Measurements from ENCODE around the gene DET1.
"Not testable (repeated sequence)": the region's sequence is repeated elsewhere in the genome, so short reads cannot be mapped to it uniquely, and the experiment has no call there.

The DET1 gene

DNA sequence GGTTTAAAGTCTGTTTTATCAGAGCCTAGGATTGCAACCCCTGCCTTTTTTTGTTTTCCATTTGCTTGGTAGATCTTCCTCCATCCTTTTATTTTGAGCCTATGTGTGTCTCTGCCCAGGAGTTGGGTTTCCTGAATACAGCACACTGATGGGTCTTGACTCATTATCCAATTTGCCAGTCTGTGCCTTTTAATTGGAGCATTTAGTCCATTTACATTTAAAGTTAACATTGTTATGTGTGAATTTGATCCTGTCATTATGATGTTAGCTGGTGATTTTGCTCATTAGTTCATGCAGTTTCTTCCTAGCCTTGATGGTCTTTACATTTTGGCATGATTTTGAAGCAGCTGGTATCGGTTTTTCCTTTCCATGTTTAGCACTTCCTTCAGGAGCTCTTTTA lies 11.5 kb upstream of the DET1 start:
- H3K36me3 Mint-ChIP-seq (ENCODE audit: low read depth); H3K27ac Mint-ChIP-seq: not testable (repeated sequence)

GRCh38 chr15:88548009-88548408 lies 1.5 kb upstream of the DET1 start:
- H3K27me3 Mint-ChIP-seq (ENCODE audit: low read depth); H3K27ac Mint-ChIP-seq; DNase-seq (ENCODE audit: low spot score); H3K9me3 Mint-ChIP-seq; H3K36me3 Mint-ChIP-seq (ENCODE audit: low read depth); H3K4me3 Mint-ChIP-seq: not testable (repeated sequence)
- H3K4me1 Mint-ChIP-seq (ENCODE audit: low read depth) = peaks cover 12% of the 10 kb centered on the region

More for the DNA sequence above, 11.5 kb upstream of the DET1 start:
- H3K9me3 Mint-ChIP-seq; H3K4me3 Mint-ChIP-seq; H3K4me1 Mint-ChIP-seq (ENCODE audit: low read depth); DNase-seq (ENCODE audit: low spot score); H3K27me3 Mint-ChIP-seq (ENCODE audit: low read depth): not testable (repeated sequence)

GRCh38 chr15:88545578-88546247 lies 768 bp downstream of the DET1 start:
- not testable (repeated sequence) for H3K36me3 Mint-ChIP-seq (ENCODE audit: low read depth); H3K27me3 Mint-ChIP-seq (ENCODE audit: low read depth); DNase-seq (ENCODE audit: low spot score); H3K9me3 Mint-ChIP-seq
- H3K4me1 Mint-ChIP-seq (ENCODE audit: low read depth) = peaks cover 12% of the 10 kb centered on the region
- peak overlapping the region; percentile 93 for H3K4me3 Mint-ChIP-seq
- peak overlapping the region; percentile 91 for H3K27ac Mint-ChIP-seq

DNA sequence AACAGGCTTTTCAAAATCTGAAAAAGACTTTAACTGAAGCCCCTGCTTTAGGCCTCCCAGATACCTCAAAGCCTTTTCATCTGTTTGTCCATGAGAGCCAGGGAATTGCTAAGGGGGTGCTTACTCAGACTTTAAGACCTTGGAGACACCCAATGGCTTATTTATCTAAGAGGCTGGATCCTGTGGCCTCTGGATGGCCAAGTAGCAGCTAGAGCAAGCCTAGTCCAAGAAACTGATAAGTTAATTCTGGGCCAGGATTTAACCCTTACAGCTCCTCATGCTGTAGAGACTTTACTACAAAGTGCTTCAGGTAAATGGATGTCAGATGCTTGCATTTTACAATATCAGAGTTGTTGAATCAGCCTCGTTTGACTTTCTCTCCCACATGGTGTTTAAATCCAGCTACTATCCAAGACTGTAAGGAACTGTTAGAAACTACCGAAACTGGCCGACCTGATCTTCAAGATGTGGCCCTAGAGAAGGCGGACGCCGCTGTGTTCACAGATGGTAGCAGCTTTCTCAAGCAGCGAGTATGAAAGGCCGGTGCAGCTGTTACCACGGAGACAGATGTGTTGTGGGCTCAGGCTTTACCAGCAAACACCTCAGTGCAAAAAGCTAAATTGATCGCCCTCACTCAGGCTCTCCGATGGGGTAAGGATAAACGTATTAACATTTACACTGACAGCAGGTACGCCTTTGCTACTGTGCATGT lies 3.3 kb downstream of the DET1 start:
- Mint-ChIP-seq H3K27me3 (ENCODE audit: low read depth) (no peaks in the 10 kb centered on the region), H3K36me3 (ENCODE audit: low read depth) (no peaks in the 10 kb centered on the region), H3K4me3 (no peak overlapping the region)

DNA sequence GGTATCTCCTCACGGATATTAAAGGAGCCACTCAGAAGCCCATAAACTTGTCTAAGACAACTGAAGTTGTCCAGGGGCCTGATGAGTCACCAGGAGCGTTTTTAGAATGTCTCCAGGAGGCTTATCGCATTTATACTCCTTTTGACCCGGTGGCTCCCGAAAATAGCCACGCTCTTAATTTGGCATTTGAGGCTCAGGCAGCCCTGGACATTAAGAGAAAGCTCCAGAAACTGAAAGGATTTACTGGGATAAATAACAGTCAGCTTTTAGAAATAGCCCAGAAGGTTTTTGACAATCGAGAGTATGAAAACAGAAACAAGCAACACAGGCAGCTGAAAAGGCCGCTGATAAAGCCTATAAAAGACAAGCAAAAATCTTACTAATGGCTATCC lies 4.1 kb downstream of the DET1 start:
- DNase-seq (ENCODE audit: low spot score) = no peak
- Mint-ChIP-seq H3K27ac (no peak overlapping the region), H3K36me3 (ENCODE audit: low read depth) (no peaks in the 10 kb centered on the region), H3K9me3 (peaks cover 7% of the 10 kb centered on the region), H3K4me1 (ENCODE audit: low read depth) (peaks cover 12% of the 10 kb centered on the region), H3K4me3 (no peak overlapping the region), H3K27me3 (ENCODE audit: low read depth) (no peaks in the 10 kb centered on the region)

More for the DNA sequence above, 3.3 kb downstream of the DET1 start:
- H3K9me3 Mint-ChIP-seq = peaks cover 8% of the 10 kb centered on the region
- DNase-seq (ENCODE audit: low spot score) = no peak
- H3K4me1 Mint-ChIP-seq (ENCODE audit: low read depth) = peaks cover 12% of the 10 kb centered on the region
- no peak overlapping the region for H3K27ac Mint-ChIP-seq

GRCh38 chr15:88541709-88542341 lies 4.7 kb downstream of the DET1 start:
- peaks cover 2% of the 10 kb centered on the region for H3K9me3 Mint-ChIP-seq
- H3K27ac Mint-ChIP-seq = no peak overlapping the region
- H3K4me3 Mint-ChIP-seq = no peak overlapping the region
- H3K36me3 Mint-ChIP-seq (ENCODE audit: low read depth) = no peaks in the 10 kb centered on the region
- peaks cover 7% of the 10 kb centered on the region for H3K4me1 Mint-ChIP-seq (ENCODE audit: low read depth)
- no peaks in the 10 kb centered on the region for H3K27me3 Mint-ChIP-seq (ENCODE audit: low read depth)
- no peak for DNase-seq (ENCODE audit: low spot score)

- not testable (repeated sequence) for H3K4me3 Mint-ChIP-seq; H3K27ac Mint-ChIP-seq; H3K4me1 Mint-ChIP-seq (ENCODE audit: low read depth); DNase-seq (ENCODE audit: low spot score); H3K27me3 Mint-ChIP-seq (ENCODE audit: low read depth); H3K36me3 Mint-ChIP-seq (ENCODE audit: low read depth); H3K9me3 Mint-ChIP-seq
Measured at GRCh38 chr15:88541111-88541510, 5.4 kb downstream of the DET1 start.

DNA sequence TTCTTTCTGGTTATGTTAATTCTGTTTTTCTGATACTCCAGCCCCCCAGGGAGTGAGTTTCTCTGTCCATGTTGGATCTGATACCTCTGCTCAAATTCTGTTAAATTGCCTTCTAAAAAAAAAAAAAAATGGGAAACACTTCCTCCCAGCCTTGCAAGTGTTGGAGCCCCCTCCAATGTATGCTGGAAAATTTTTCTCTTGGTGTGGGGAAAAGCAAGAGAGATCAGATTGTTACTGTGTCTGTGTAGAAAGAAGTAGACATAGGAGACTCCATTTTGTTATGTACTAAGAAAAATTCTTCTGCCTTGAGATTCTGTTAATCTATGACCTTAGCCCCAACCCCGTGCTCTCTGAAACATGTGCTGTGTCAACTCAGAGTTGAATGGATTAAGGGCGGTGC lies 6.1 kb downstream of the DET1 start:
- H3K4me3 Mint-ChIP-seq; H3K36me3 Mint-ChIP-seq (ENCODE audit: low read depth); H3K4me1 Mint-ChIP-seq (ENCODE audit: low read depth); H3K27ac Mint-ChIP-seq; H3K27me3 Mint-ChIP-seq (ENCODE audit: low read depth); H3K9me3 Mint-ChIP-seq; DNase-seq (ENCODE audit: low spot score): not testable (repeated sequence)

DNA sequence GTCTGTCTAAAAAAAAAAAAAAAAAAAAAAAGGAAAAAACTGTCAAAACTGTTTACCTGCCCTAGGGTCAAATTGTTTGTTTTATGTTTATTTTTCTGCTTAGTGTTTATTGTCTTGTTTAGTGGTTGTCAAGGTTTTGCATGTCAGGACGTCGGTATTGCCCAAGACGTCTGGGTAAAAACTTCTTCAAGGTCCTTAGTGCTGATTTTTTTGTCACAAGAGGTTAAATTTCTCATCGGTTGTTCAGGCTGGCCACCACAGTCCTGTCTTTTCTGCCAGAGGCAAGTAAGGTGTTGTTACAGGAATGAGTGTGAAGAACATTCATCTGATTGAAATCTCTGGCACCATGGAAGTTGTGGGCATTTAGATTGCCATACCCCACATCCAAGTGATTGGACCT lies 7.0 kb downstream of the DET1 start:
- Mint-ChIP-seq H3K4me3 (no peak overlapping the region), H3K27ac (no peak overlapping the region), H3K27me3 (ENCODE audit: low read depth) (no peaks in the 10 kb centered on the region), H3K9me3 (peaks cover 5% of the 10 kb centered on the region), H3K4me1 (ENCODE audit: low read depth) (no peaks in the 10 kb centered on the region), H3K36me3 (ENCODE audit: low read depth) (no peaks in the 10 kb centered on the region)
- no peak for DNase-seq (ENCODE audit: low spot score)

DNA sequence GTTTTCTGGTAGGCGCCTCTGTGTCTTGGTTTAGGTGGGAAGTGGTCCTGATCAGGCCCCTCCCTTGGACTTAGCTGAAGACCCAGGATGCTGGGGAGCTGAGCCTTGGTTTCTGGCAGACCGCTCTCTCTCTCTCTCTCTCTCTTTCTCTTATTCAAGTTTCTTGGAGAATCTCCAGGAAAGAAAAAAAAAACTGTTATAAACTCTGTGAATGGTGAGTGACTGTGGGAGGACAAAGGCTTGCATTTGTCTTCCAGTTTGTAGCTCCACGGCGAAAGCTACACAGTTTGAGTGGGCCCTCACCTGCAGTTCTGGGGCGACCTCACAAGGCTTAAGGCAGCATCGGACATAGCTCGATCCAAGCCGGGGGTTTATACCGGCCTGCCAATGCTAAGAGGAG lies 7.5 kb downstream of the DET1 start:
- Mint-ChIP-seq H3K9me3 (peaks cover 8% of the 10 kb centered on the region), H3K4me1 (ENCODE audit: low read depth) (no peaks in the 10 kb centered on the region), H3K4me3 (no peak overlapping the region), H3K27ac (no peak overlapping the region), H3K27me3 (ENCODE audit: low read depth) (no peaks in the 10 kb centered on the region), H3K36me3 (ENCODE audit: low read depth) (no peaks in the 10 kb centered on the region)
- DNase-seq (ENCODE audit: low spot score) = no peak

- Mint-ChIP-seq H3K4me3 (no peak overlapping the region), H3K4me1 (ENCODE audit: low read depth) (no peaks in the 10 kb centered on the region), H3K9me3 (peaks cover 8% of the 10 kb centered on the region), H3K27ac (no peak overlapping the region), H3K36me3 (ENCODE audit: low read depth) (no peaks in the 10 kb centered on the region), H3K27me3 (ENCODE audit: low read depth) (no peaks in the 10 kb centered on the region)
- no peak for DNase-seq (ENCODE audit: low spot score)
Measured at GRCh38 chr15:88537591-88538317, 8.7 kb downstream of the DET1 start.

- Mint-ChIP-seq H3K27me3 (ENCODE audit: low read depth) (no peaks in the 10 kb centered on the region), H3K36me3 (ENCODE audit: low read depth) (peaks cover 6% of the 10 kb centered on the region), H3K9me3 (peaks cover 8% of the 10 kb centered on the region), H3K4me3 (no peak overlapping the region), H3K27ac (no peak overlapping the region), H3K4me1 (ENCODE audit: low read depth) (no peaks in the 10 kb centered on the region)
- DNase-seq (ENCODE audit: low spot score) = no peak
Measured at GRCh38 chr15:88535607-88536313, 10.7 kb downstream of the DET1 start.

DNA sequence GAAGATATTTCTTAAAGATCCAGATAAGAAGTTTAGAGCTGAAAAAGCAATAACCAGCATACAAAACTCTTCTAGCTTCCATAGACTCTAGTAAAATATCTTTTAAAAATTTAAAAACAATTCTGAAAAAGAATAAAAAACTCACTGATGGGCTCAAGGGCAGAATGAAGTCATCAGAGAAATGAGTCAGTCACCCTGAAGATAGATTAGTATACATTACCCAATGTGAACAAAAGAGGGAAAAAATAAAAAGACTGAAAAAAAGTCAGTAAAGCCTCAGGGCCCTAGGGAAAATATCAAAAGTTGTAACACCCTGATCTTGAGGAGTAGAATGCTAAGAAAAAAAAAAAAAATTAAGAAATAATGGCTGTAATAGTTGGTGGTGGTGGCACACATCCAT lies 11.4 kb downstream of the DET1 start:
- Mint-ChIP-seq H3K36me3 (ENCODE audit: low read depth) (peaks cover 9% of the 10 kb centered on the region), H3K27ac (no peak overlapping the region), H3K4me1 (ENCODE audit: low read depth) (no peaks in the 10 kb centered on the region), H3K9me3 (peaks cover 8% of the 10 kb centered on the region), H3K27me3 (ENCODE audit: low read depth) (no peaks in the 10 kb centered on the region), H3K4me3 (no peak overlapping the region)
- no peak for DNase-seq (ENCODE audit: low spot score)
